Left lung (tissue), 10 donors: Measurements from ENCODE around the gene EQTN. TPM values are rescaled to one million over a fixed set of nuclear protein-coding genes. Genes with fewer than 3 reads are reported as not detected.

Experiments used
- ATAC-seq: fragments of 200-7000 bp; cut with Tn5 transposase; one replicate; pipeline ENCODE4 v1.9.1; 2020; ENCODE audit warnings: moderate library complexity
- DNase-seq, 4 donors: peaks; one replicate each; pipeline ENCODE4 v3.0.0-alpha.2; 2013 to 2020
- H3K27ac ChIP-seq, 2 donors: fragments of 200-600 bp; sonication (generic) in 1 of 2; one replicate each; pipeline versions ENCODE4 v1.5.0 to v1.8.0; 2020 to 2021
- H3K27me3 ChIP-seq, 2 donors: fragments of 200-600 bp; sonication (generic) in 1 of 2; one replicate each; pipeline versions ENCODE4 v1.5.0 to v1.8.0; 2020 to 2021
- H3K36me3 ChIP-seq, 2 donors: fragments of 200-600 bp; sonication (generic) in 1 of 2; one replicate each; pipeline versions ENCODE4 v1.5.0 to v1.8.0; 2020 to 2021
- H3K4me1 ChIP-seq, 2 donors: fragments of 200-600 bp; one replicate each; pipeline ENCODE4 v1.8.0; 2021
- H3K4me3 ChIP-seq, 2 donors: fragments of 200-600 bp; sonication (generic) in 1 of 2; one replicate each; pipeline versions ENCODE4 v1.5.0 to v1.8.0; 2020 to 2021; ENCODE audit warnings: mild to moderate bottlenecking in 1 of 2
- H3K9me3 ChIP-seq, 2 donors: fragments of 200-600 bp; sonication (generic) in 1 of 2; one replicate each; pipeline versions ENCODE4 v1.5.0 to v1.8.0; 2020 to 2021
- CTCF ChIP-seq, 2 donors: fragments of 200-600 bp; sonication (generic) in 1 of 2; IDR thresholded peaks; one replicate each; pipeline versions ENCODE4 v1.5.0 to v1.8.0; 2021; ENCODE audit warnings: antibody characterized with exemption in 2 of 2
- intact Hi-C, 2 donors: fragments of 100-400 bp; cut with DNase I; formaldehyde crosslinking; loops; one replicate each; pipeline versions ENCODE4 v1.11.2 to v1.14.2; 2022
- polyA plus RNA-seq, 6 donors: library from polyadenylated mRNA; unstranded; fragments of 120-200 nt; gene quantifications; one replicate each; pipeline ENCODE4 v1.2.1, GENCODE V29; 2013; ENCODE audit not compliant: insufficient read length in 6 of 6
- total RNA-seq, 2 donors: library from RNA; stranded (reverse); fragmentation: NEBNext Ultra II Directional; extraction: Animal tissue kit (Norgen Biotek cat#: 25700); gene quantifications; one replicate each; pipeline ENCODE4 v1.2.1, GENCODE V29; 2021
- donor health status: DM: no; HTN: yes; CAD: no.
- donor health status: DM: no; HTN: no; CAD: no.

EQTN gene
- total and polyA plus RNA-seq, 8 donors, result 0.26 to 0.99 (median 0.39) TPM

DNA sequence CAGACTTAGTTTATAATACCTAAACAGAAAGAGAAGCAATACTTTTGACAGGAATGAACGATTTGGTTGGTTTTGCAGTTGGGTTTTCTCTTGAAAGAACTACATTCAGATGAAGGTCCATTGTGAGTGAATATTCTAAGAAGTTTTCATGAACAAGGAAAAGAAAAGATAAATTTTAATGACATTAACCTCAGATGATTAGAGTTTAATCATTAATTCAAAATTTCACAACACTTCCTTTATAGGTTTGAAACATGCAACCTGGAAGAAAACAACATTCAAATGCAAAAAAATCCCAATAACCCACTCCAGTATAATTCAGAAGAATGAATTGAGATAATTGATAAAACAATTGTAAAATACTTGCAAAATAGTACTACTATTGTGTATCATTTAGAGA, 23.8 kb downstream of the EQTN start:
- DNase-seq (no peak), ATAC-seq (no peak)
- TF ChIP-seq CTCF (IDR thresholded peaks at IDR 0.05), result no peak
- H3K4me1 ChIP-seq, result peaks cover 0 to 6% of the 10 kb centered on the region in 2 donors
- intact Hi-C loops, result no loop called here
- no peak overlapping the region for H3K27ac ChIP-seq
- H3K9me3 ChIP-seq, result no peaks in the 10 kb centered on the region
- H3K4me3 ChIP-seq, result no peak overlapping the region
- H3K27me3 ChIP-seq, result no peaks in the 10 kb centered on the region
- no peaks in the 10 kb centered on the region for H3K36me3 ChIP-seq

- Histone ChIP-seq H3K4me1 (peaks cover 0 to 6% of the 10 kb centered on the region in 2 donors), H3K9me3 (no peaks in the 10 kb centered on the region), H3K36me3 (no peaks in the 10 kb centered on the region), H3K4me3 (no peak overlapping the region), H3K27ac (no peak overlapping the region), H3K27me3 (no peaks in the 10 kb centered on the region)
- DNase-seq, result no peak
- intact Hi-C loops, result no loop called here
- TF ChIP-seq CTCF (IDR thresholded peaks at IDR 0.05), result no peak
- no peak for ATAC-seq
Measured at GRCh38 chr9:27272103-27272502, 24.8 kb downstream of the EQTN start.

GRCh38 chr9:27261517-27262211, 35.3 kb downstream of the EQTN start:
- H3K27me3 ChIP-seq, result no peaks in the 10 kb centered on the region
- ATAC-seq (peak; percentile 83), DNase-seq (no peak)
- H3K9me3 ChIP-seq, result no peaks in the 10 kb centered on the region
- no peaks in the 10 kb centered on the region for H3K4me1 ChIP-seq
- H3K27ac ChIP-seq, result peak overlapping the region in 1 of 2 donors; percentile 22
- no peak overlapping the region for H3K4me3 ChIP-seq
- intact Hi-C loops, result no loop called here
- H3K36me3 ChIP-seq, result no peaks in the 10 kb centered on the region
- TF ChIP-seq CTCF (IDR thresholded peaks at IDR 0.05), result no peak

- Histone ChIP-seq H3K4me1 (no peaks in the 10 kb centered on the region), H3K4me3 (no peak overlapping the region), H3K36me3 (no peaks in the 10 kb centered on the region), H3K27me3 (no peaks in the 10 kb centered on the region), H3K27ac (no peak overlapping the region), H3K9me3 (no peaks in the 10 kb centered on the region)
- ATAC-seq (no peak), DNase-seq (no peak)
- intact Hi-C loops, result no loop called here
- no peak for TF ChIP-seq CTCF (IDR thresholded peaks at IDR 0.05)
Measured at GRCh38 chr9:27260789-27261516, 36.0 kb downstream of the EQTN start.

- DNase-seq (no peak), ATAC-seq (peak; percentile 76)
- no peak overlapping the region for H3K27ac ChIP-seq
- no peaks in the 10 kb centered on the region for H3K9me3 ChIP-seq
- H3K4me3 ChIP-seq, result no peak overlapping the region
- no peak for TF ChIP-seq CTCF (IDR thresholded peaks at IDR 0.05)
- H3K27me3 ChIP-seq, result no peaks in the 10 kb centered on the region
- no peaks in the 10 kb centered on the region for H3K4me1 ChIP-seq
- H3K36me3 ChIP-seq, result no peaks in the 10 kb centered on the region
- intact Hi-C loops, result no loop called here
Measured at GRCh38 chr9:27258662-27259061, 38.3 kb downstream of the EQTN start.
